ENCODE results near the gene ITPR3. TPM values are rescaled to one million over a fixed set of nuclear protein-coding genes. Genes with fewer than 3 reads are reported as not detected.

The ITPR3 gene
- polyA plus RNA-seq, 3 donors = 7.5 to 8.1 (median 7.6) TPM

Other genes starting within 250 kb of the ITPR3 start
- 10 to 100 TPM; 34.2 to 43.3 (median 41.2) TPM for gene KIFC1, start 229.5 kb upstream of the ITPR3 start, polyA plus RNA-seq (ENCODE audit: insufficient read length in 3 of 3)
- gene PHF1, start 210.3 kb upstream of the ITPR3 start, polyA plus RNA-seq (ENCODE audit: insufficient read length in 3 of 3) = 10 to 100 TPM; 60.3 to 65.1 (median 62.1) TPM
- gene CUTA, start 203.2 kb upstream of the ITPR3 start, polyA plus RNA-seq (ENCODE audit: insufficient read length in 3 of 3) = 100 to 1,000 TPM; 213 to 246 (median 227) TPM
- gene SYNGAP1, start 201.3 kb upstream of the ITPR3 start, polyA plus RNA-seq (ENCODE audit: insufficient read length in 3 of 3) = 10 to 100 TPM; 22.1 to 27.2 (median 24.0) TPM
- gene ZBTB9, start 166.7 kb upstream of the ITPR3 start, polyA plus RNA-seq (ENCODE audit: insufficient read length in 3 of 3) = 10 to 100 TPM; 16.3 to 17.9 (median 16.7) TPM
- gene BAK1, start 41.0 kb upstream of the ITPR3 start, polyA plus RNA-seq (ENCODE audit: insufficient read length in 3 of 3) = 10 to 100 TPM; 22.0 to 24.4 (median 23.7) TPM
- 10 to 100 TPM; 48.7 to 60.2 (median 60.2) TPM for gene UQCC2, start 90.4 kb downstream of the ITPR3 start, polyA plus RNA-seq (ENCODE audit: insufficient read length in 3 of 3)
- 1 to 10 TPM in 1 of 3 donors, under 1 TPM in 2; 0.69 to 1.1 (median 0.83) TPM for gene IP6K3, start 125.6 kb downstream of the ITPR3 start, polyA plus RNA-seq (ENCODE audit: insufficient read length in 3 of 3)
- 10 to 100 TPM; 60.8 to 66.6 (median 62.3) TPM for gene LEMD2, start 167.8 kb downstream of the ITPR3 start, polyA plus RNA-seq (ENCODE audit: insufficient read length in 3 of 3)
- gene MLN, start 182.7 kb downstream of the ITPR3 start, polyA plus RNA-seq (ENCODE audit: insufficient read length in 3 of 3) = 1 to 10 TPM; 1.4 to 2.9 (median 2.0) TPM